GM18498 (cell line): Measurements from ENCODE around the gene CFC1B.
"Not testable (repeated sequence)": the region's sequence is repeated elsewhere in the genome, so short reads cannot be mapped to it uniquely, and the experiment has no call there.

ENCODE experiments used
- ATAC-seq: cut with Tn5 transposase; IDR thresholded peaks from one replicate; pipeline ENCODE4 v1.9.1; 2021; ENCODE audit warnings: mild to moderate bottlenecking, moderate library complexity; ENCODE audit not compliant: unreplicated experiment

CFC1B gene

DNA sequence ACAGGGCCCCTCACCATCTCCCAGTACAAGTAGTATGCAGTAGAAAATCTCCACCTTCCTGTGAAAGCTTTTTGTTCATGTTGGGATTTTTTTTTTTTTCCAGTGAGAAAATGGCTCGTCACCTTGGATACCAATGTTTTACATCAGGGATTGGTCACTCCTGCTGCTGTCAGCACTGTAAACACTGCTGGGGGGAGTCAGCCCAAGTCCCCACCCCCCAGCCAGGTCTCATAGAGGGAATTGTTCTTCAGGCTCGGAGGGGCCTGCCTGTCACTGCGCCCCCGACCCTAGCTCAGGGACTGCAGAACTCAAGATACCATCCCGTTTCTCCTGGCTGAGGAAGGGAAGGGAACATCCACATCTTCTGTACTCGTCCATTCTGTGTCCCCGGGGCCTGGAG, at the start of gene CFC1B:
TSS of gene CFC1B (plus strand) at position 231 of the 400 bp plus-strand sequence. CDS start 263 bp downstream, outside the sequence.
- ATAC-seq = not testable (repeated sequence)

- not testable (repeated sequence) for ATAC-seq
Measured at GRCh38 chr2:130491073-130491472, 29.9 kb upstream of the CFC1B start.

- ATAC-seq = not testable (repeated sequence)
Measured at GRCh38 chr2:130509228-130509627, 11.8 kb upstream of the CFC1B start, which contains the start of gene POTEI. POTEI (minus strand) TSS chr2:130509328; CDS start chr2:130509235, 93 bp downstream.

- not testable (repeated sequence) for ATAC-seq
Measured at GRCh38 chr2:130510807-130511746, 9.9 kb upstream of the CFC1B start.

GRCh38 chr2:130511747-130512451, 9.1 kb upstream of the CFC1B start:
- ATAC-seq = not testable (repeated sequence)

DNA sequence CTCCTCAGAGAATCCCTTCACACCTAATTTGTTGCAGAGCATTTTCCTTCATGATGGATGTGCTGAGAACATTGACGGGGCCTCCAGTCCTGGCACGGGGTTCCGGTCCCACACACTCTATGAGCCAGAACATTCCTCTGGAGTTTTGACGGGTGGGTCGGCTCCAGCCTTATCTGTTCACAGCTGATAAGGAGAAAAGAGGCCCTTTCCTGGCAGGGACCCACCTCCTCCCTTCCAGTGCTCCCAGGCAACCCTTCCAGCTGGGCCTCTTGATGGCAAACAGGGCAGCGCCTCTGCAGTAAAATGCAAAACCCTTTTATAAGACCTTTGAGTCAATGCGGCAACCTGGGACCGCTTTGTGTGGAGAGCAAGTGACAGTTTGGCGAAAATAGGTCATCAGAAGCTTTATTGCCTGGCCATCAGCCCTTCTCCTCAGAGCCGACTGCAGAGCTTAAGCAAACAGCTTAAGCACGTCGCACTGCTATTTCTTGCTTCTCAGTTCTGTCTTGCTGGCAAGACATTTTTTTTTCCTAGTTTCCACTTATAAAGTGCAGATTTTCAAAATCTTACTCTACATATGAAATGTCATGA, 2.4 kb upstream of the CFC1B start:
- ATAC-seq = not testable (repeated sequence)

- not testable (repeated sequence) for ATAC-seq
Measured at GRCh38 chr2:130522390-130522789, 1.4 kb downstream of the CFC1B start.

- not testable (repeated sequence) for ATAC-seq
Measured at GRCh38 chr2:130527365-130527967, 6.4 kb downstream of the CFC1B start.

DNA sequence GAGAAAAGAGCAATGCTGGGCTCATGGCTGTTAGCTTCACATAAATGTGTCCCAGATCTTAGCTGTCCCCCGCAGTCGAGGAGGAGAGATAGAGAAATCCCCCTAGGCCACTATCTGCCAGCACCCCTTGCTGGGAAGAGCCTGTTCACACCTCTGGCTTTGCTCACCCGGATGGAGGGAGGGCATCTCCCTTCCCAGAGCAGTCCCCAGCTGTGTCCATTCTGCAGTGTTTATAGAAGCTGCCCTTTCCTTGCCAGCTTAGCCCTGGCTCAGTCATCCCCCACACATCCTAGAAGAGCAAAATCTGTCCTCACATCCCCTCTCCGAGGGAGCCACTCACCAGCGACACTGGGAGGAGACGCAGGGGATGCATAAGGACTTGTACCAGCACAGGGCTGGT, 8.5 kb downstream of the CFC1B start:
- not testable (repeated sequence) for ATAC-seq

- ATAC-seq = not testable (repeated sequence)
Measured at GRCh38 chr2:130530212-130530611, 9.2 kb downstream of the CFC1B start.

DNA sequence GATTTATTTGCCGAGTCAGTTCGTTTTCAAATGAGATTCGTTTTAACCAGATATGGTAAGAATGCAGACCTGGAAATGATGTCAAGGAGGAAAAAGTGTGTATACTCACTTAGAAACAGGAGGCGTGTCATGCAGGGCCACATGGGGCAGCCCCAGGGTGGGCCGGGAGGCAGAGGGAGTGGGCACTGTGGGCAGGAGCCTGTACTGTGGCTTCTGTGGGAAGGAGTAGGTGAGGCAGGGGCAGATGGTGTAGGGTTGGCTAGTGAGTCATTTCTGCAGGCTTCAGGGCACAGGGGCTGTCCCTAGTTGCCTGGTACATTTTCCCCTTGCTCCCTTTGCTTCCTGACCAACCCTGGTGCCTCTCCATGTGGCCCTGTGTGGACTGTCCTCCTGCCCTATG, 10.2 kb downstream of the CFC1B start:
- ATAC-seq = peak; percentile 73

DNA sequence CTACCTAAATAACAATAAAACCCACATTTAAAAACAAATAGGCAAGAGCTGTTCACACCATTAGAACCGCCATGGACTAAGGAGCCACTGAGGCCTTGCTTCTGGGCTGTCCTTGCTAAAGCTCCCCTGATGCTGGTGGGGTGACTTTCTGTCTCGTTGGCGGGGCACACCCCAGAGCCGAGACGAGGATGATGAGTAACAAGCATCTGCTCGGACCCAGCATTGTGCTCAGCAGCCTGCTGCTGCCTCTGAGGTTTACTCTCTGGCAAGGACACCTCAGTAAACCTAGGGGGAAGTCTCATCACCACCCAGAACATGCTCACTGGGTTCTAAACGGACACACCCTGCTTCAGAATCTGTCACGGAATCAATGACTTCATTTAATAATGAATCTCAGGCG, 10.7 kb downstream of the CFC1B start:
- peak; percentile 21 for ATAC-seq

- not testable (repeated sequence) for ATAC-seq
Measured at GRCh38 chr2:130536654-130537053, 15.6 kb downstream of the CFC1B start.

- ATAC-seq = not testable (repeated sequence)
Measured at GRCh38 chr2:130538271-130538670, 17.2 kb downstream of the CFC1B start.

DNA sequence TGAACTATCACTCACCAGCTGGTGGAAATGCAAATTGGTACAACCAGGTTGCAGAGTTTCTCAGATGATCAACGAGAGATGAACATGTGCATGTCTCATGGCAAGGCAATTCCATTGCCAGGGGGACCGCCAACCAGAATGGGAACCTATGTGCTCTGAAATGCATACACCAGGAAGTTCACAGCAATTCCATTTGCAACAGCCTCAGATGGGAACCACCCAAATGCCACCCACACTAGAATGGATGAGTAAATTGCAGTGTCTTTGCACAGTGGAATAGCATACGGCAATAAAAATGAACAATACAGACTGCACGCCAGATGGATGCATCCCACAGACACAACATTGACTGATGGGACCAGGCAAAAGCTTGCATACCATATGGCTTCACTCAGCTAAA, 21.8 kb downstream of the CFC1B start:
- not testable (repeated sequence) for ATAC-seq

DNA sequence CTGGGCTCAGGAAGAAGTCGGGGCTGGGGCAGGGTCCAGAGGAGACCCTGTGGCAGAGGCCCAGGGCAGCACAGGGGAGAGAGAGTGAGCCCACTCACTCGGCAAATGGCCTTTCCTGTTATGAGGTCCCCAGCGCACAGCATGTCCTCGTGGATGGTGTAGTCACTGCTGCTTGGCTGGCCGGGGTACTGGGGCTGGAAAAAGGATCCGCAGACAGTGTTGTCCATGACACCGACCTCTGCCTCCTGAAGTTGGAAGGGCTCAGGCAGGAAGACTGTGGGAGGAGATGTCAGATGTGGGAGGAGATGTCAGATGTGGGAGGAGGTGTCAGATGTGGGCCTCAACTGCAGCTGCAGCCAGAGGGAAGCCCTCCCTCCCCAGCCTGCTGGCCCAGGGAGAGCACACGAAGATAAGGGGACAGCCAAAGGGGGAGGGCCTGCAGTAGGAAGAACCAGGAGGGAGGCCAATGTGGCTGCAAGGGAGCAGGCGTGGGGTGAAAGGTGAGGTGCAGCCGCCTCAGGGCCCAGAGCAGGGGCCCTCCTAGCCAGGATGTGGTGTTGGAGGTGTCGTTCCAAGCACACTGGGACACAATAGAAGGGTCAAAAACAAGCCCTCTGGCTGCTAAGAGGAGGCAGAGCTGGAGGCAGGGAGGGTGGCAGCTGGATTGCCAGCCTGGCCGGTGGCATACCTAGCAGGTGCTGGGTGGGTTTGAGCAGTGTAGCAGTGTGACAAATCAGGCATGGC, 22.9 kb downstream of the CFC1B start:
- not testable (repeated sequence) for ATAC-seq

DNA sequence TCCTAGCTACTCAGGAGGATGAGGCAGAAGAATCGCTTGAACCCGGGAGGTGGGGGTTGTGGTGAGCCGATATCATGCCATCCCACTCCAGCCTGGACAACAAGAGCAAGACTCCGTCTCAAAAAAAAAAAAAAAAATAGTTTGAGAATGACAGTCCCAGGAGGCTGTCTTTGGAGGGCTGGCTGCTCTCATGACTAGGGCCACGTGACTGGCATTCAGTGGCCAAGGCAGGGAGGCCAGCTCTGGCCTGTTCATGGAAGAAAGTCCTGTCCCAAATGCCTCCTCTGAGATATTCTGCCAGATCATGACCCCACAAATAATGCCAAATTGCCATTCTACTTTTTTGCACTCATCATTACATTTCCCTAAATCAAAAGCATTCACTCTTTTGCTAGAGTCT, 24.0 kb downstream of the CFC1B start:
- not testable (repeated sequence) for ATAC-seq

- ATAC-seq = not testable (repeated sequence)
Measured at GRCh38 chr2:130548418-130548817, 27.4 kb downstream of the CFC1B start.

GRCh38 chr2:130549475-130549874, 28.5 kb downstream of the CFC1B start:
- not testable (repeated sequence) for ATAC-seq

DNA sequence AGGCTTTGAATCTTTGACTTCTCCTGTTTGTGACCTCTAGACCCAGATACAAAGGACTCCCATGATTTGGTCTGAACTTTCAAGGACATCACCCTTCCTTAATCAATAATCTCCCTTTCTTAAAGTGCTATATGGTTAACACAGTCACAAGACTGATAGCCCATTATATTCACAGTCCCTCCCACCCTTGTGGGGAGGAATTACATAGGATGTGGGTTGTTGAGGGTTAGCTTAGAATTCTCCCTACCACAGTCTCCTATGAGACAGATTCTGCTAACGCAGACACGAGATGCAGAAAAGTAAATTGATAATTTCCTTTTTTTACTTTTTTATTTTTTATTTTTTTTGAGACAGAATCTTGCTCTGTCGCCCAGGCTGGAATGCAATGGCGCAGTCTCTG, 33.2 kb downstream of the CFC1B start:
- not testable (repeated sequence) for ATAC-seq
